ENCODE measurements around the gene TIMM10.

TIMM10 gene

GRCh38 chr11:57501953-57502352 lies 28.6 kb downstream of the TIMM10 start:
- DNase-seq, result no peak

- no peak for DNase-seq
Measured at GRCh38 chr11:57500926-57501325, 29.6 kb downstream of the TIMM10 start.

GRCh38 chr11:57500515-57500914 lies 30.0 kb downstream of the TIMM10 start:
- DNase-seq, result no peak

GRCh38 chr11:57499983-57500461 lies 30.5 kb downstream of the TIMM10 start:
- DNase-seq, result no peak

- DNase-seq, result no peak
Measured at GRCh38 chr11:57499413-57499982, 31.1 kb downstream of the TIMM10 start.

GRCh38 chr11:57498540-57498939 lies 32.0 kb downstream of the TIMM10 start:
- no peak for DNase-seq

- no peak for DNase-seq
Measured at GRCh38 chr11:57497303-57498247, 33.0 kb downstream of the TIMM10 start.

GRCh38 chr11:57496109-57496820 lies 34.3 kb downstream of the TIMM10 start:
- no peak for DNase-seq

- peak; percentile 76 for DNase-seq
Measured at GRCh38 chr11:57493507-57494503, 36.7 kb downstream of the TIMM10 start.

- peak; percentile 34 for DNase-seq
Measured at GRCh38 chr11:57491371-57492061, 39.0 kb downstream of the TIMM10 start.

- no peak for DNase-seq
Measured at GRCh38 chr11:57490456-57491248, 39.9 kb downstream of the TIMM10 start.

- DNase-seq, result no peak
Measured at GRCh38 chr11:57487920-57488659, 42.5 kb downstream of the TIMM10 start.

GRCh38 chr11:57487021-57487778 lies 43.4 kb downstream of the TIMM10 start:
- DNase-seq, result no peak

- no peak for DNase-seq
Measured at GRCh38 chr11:57485217-57485990, 45.1 kb downstream of the TIMM10 start.

- no peak for DNase-seq
Measured at GRCh38 chr11:57484141-57484710, 46.3 kb downstream of the TIMM10 start.

- no peak for DNase-seq
Measured at GRCh38 chr11:57483562-57483918, 47.0 kb downstream of the TIMM10 start.

GRCh38 chr11:57482782-57483561 lies 47.6 kb downstream of the TIMM10 start:
- peak; percentile 44 for DNase-seq

All from activated gamma-delta T cell treated with Interleukin-2 at 50 U/mL for 16 hours (primary cell).